ENCODE results near the gene IL32.

IL32 gene

GRCh38 chr16:3059723-3060242, 5.7 kb upstream of the IL32 start:
- Histone ChIP-seq H3F3A (ENCODE audit: insufficient read depth, low read length) (no peaks in the 10 kb centered on the region), H3K9me2 (replicated peaks; ENCODE audit: insufficient read depth, low read length) (no peaks in the 10 kb centered on the region), H3K79me2 (ENCODE audit: low read length) (no peaks in the 10 kb centered on the region), H2AFZ (ENCODE audit: low read length) (peak overlapping the region; percentile 84), H3K27me3 (replicated peaks; ENCODE audit: insufficient read depth, low read length) (peaks cover 79% of the 10 kb centered on the region), H3K9me3 (replicated peaks; ENCODE audit: insufficient read depth, low read length) (no peaks in the 10 kb centered on the region), H3K4me1 (ENCODE audit: low read length) (peaks cover 3% of the 10 kb centered on the region; the same call in 1 of the 2 replicates), H3K9ac (ENCODE audit: low read length) (peak overlapping the region; percentile 31; the same call in 1 of the 2 replicates), H3K4me2 (ENCODE audit: low read depth, low read length) (peak overlapping the region; percentile 99), H3K36me3 (replicated peaks; ENCODE audit: insufficient read depth, low read length) (no peaks in the 10 kb centered on the region), H4K20me1 (ENCODE audit: insufficient read depth, low read length) (no peaks in the 10 kb centered on the region), H3K27ac (ENCODE audit: low read length) (no peak overlapping the region), H3K4me3 (ENCODE audit: low read length) (peak overlapping the region; percentile 96)
- TF ChIP-seq EZH2 (optimal IDR thresholded peaks at IDR 0.05; ENCODE audit: low read depth, low read length) (no peak), EZH2phosphoT487 (IDR thresholded peaks at IDR 0.05; ENCODE audit: low read length) (no peak)
- TF ChIP-seq, protein P1, sequence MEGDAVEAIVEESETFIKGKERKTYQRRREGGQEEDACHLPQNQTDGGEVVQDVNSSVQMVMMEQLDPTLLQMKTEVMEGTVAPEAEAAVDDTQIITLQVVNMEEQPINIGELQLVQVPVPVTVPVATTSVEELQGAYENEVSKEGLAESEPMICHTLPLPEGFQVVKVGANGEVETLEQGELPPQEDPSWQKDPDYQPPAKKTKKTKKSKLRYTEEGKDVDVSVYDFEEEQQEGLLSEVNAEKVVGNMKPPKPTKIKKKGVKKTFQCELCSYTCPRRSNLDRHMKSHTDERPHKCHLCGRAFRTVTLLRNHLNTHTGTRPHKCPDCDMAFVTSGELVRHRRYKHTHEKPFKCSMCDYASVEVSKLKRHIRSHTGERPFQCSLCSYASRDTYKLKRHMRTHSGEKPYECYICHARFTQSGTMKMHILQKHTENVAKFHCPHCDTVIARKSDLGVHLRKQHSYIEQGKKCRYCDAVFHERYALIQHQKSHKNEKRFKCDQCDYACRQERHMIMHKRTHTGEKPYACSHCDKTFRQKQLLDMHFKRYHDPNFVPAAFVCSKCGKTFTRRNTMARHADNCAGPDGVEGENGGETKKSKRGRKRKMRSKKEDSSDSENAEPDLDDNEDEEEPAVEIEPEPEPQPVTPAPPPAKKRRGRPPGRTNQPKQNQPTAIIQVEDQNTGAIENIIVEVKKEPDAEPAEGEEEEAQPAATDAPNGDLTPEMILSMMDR (IDR thresholded peaks at IDR 0.05; ENCODE audit: low read length) = no peak
- no peak for DNase-seq

GRCh38 chr16:3060339-3061127, 4.9 kb upstream of the IL32 start:
- Histone ChIP-seq H3K27me3 (replicated peaks; ENCODE audit: insufficient read depth, low read length) (peaks cover 78% of the 10 kb centered on the region), H3K9me2 (replicated peaks; ENCODE audit: insufficient read depth, low read length) (no peaks in the 10 kb centered on the region), H3F3A (ENCODE audit: insufficient read depth, low read length) (no peaks in the 10 kb centered on the region), H3K4me3 (ENCODE audit: low read length) (no peak overlapping the region), H3K4me1 (ENCODE audit: low read length) (peaks cover 11% of the 10 kb centered on the region; the same call in 1 of the 2 replicates), H3K4me2 (ENCODE audit: low read depth, low read length) (no peak overlapping the region), H2AFZ (ENCODE audit: low read length) (no peak overlapping the region), H3K27ac (ENCODE audit: low read length) (no peak overlapping the region), H3K36me3 (replicated peaks; ENCODE audit: insufficient read depth, low read length) (no peaks in the 10 kb centered on the region), H3K9me3 (replicated peaks; ENCODE audit: insufficient read depth, low read length) (no peaks in the 10 kb centered on the region), H3K79me2 (ENCODE audit: low read length) (no peaks in the 10 kb centered on the region), H3K9ac (ENCODE audit: low read length) (no peak overlapping the region), H4K20me1 (ENCODE audit: insufficient read depth, low read length) (no peaks in the 10 kb centered on the region)
- TF ChIP-seq EZH2 (optimal IDR thresholded peaks at IDR 0.05; ENCODE audit: low read depth, low read length) = no peak
- TF ChIP-seq, protein P1 (IDR thresholded peaks at IDR 0.05; ENCODE audit: low read length) = no peak
- no peak for TF ChIP-seq EZH2phosphoT487 (IDR thresholded peaks at IDR 0.05; ENCODE audit: low read length)
- DNase-seq = no peak

DNA sequence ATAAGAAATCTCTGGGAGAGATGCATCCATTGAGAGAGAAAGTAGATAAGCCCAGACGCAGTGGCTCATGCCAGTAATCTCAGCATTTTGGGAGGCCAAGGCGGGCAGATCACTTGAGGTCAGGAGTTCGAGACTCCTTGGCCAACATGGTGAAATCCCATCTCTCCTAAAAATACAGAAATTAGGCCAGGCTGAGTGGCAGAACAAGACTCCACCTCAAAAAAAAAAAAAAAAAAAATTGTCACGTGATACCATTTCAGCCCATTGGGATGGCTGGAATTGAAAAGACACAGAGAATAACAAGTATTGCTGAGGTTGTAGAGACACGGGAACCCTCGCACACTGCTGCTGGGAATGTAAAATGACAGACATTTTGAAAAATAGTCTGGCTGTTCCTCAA, 2.9 kb upstream of the IL32 start:
- H3K9me2 ChIP-seq (replicated peaks; ENCODE audit: insufficient read depth, low read length) = no peaks in the 10 kb centered on the region
- TF ChIP-seq EZH2phosphoT487 (IDR thresholded peaks at IDR 0.05; ENCODE audit: low read length) (no peak), EZH2 (optimal IDR thresholded peaks at IDR 0.05; ENCODE audit: low read depth, low read length) (no peak)
- TF ChIP-seq, protein P1 (IDR thresholded peaks at IDR 0.05; ENCODE audit: low read length) = no peak
- no peak overlapping the region for H3K4me3 ChIP-seq (ENCODE audit: low read length)
- no peak overlapping the region for H3K4me2 ChIP-seq (ENCODE audit: low read depth, low read length)
- no peaks in the 10 kb centered on the region for H3K36me3 ChIP-seq (replicated peaks; ENCODE audit: insufficient read depth, low read length)
- H3K27me3 ChIP-seq (replicated peaks; ENCODE audit: insufficient read depth, low read length) = peaks cover 74% of the 10 kb centered on the region
- no peak overlapping the region for H3K9ac ChIP-seq (ENCODE audit: low read length)
- no peaks in the 10 kb centered on the region for H4K20me1 ChIP-seq (ENCODE audit: insufficient read depth, low read length)
- H3K9me3 ChIP-seq (replicated peaks; ENCODE audit: insufficient read depth, low read length) = no peaks in the 10 kb centered on the region
- no peak overlapping the region for H3K27ac ChIP-seq (ENCODE audit: low read length)
- no peaks in the 10 kb centered on the region for H3F3A ChIP-seq (ENCODE audit: insufficient read depth, low read length)
- no peaks in the 10 kb centered on the region for H3K79me2 ChIP-seq (ENCODE audit: low read length)
- H3K4me1 ChIP-seq (ENCODE audit: low read length) = peaks cover 12% of the 10 kb centered on the region; the same call in 1 of the 2 replicates
- H2AFZ ChIP-seq (ENCODE audit: low read length) = no peak overlapping the region
- DNase-seq = no peak
